Measurements from ENCODE around the gene ZFAND3. TPM values are rescaled to one million over a fixed set of nuclear protein-coding genes. Genes with fewer than 3 reads are reported as not detected.
A peak's percentile ranks its signal among the peaks of the same experiment; 100 is the strongest.

ZFAND3 gene
- total RNA-seq, 1 donor from 2014 or later: 81.8 TPM

- Histone ChIP-seq H3K4me3 (no peak overlapping the region), H3K4me1 (peaks cover 63% of the 10 kb centered on the region), H3K9me3 (replicated peaks) (no peaks in the 10 kb centered on the region), H3K27me3 (ENCODE audit: low read depth) (no peaks in the 10 kb centered on the region), H3K36me3 (no peaks in the 10 kb centered on the region), H3K27ac (replicated peaks) (peak overlapping the region; percentile 1)
- DNase-seq: no peak
- intact Hi-C loops (cut with micrococcal nuclease): no loop called here
- peak; percentile 36 for TF ChIP-seq CTCF (IDR thresholded peaks at IDR 0.05; ENCODE audit: borderline replicate concordance)
Measured at GRCh38 chr6:38068854-38069590, 249.5 kb downstream of the ZFAND3 start.

GRCh38 chr6:38077488-38078030, 258.0 kb downstream of the ZFAND3 start:
- Histone ChIP-seq H3K36me3 (no peaks in the 10 kb centered on the region), H3K4me3 (no peak overlapping the region), H3K4me1 (peaks cover 33% of the 10 kb centered on the region), H3K9me3 (replicated peaks) (no peaks in the 10 kb centered on the region), H3K27me3 (ENCODE audit: low read depth) (no peaks in the 10 kb centered on the region), H3K27ac (replicated peaks) (no peak overlapping the region)
- intact Hi-C loops (cut with micrococcal nuclease): no loop called here
- TF ChIP-seq CTCF (IDR thresholded peaks at IDR 0.05; ENCODE audit: borderline replicate concordance): no peak
- DNase-seq: no peak

- H3K4me3 ChIP-seq: no peak overlapping the region
- H3K27ac ChIP-seq (replicated peaks): no peak overlapping the region
- H3K4me1 ChIP-seq: peaks cover 22% of the 10 kb centered on the region
- no peak for TF ChIP-seq CTCF (IDR thresholded peaks at IDR 0.05; ENCODE audit: borderline replicate concordance)
- no peaks in the 10 kb centered on the region for H3K36me3 ChIP-seq
- H3K9me3 ChIP-seq (replicated peaks): no peaks in the 10 kb centered on the region
- H3K27me3 ChIP-seq (ENCODE audit: low read depth): no peaks in the 10 kb centered on the region
- no peak for DNase-seq
- intact Hi-C loops (cut with micrococcal nuclease): no loop called here
Measured at GRCh38 chr6:38078671-38079070, 259.1 kb downstream of the ZFAND3 start.

- peaks cover 21% of the 10 kb centered on the region for H3K4me1 ChIP-seq
- no peaks in the 10 kb centered on the region for H3K27me3 ChIP-seq (ENCODE audit: low read depth)
- no peak overlapping the region for H3K4me3 ChIP-seq
- H3K36me3 ChIP-seq: no peaks in the 10 kb centered on the region
- H3K27ac ChIP-seq (replicated peaks): no peak overlapping the region
- no peaks in the 10 kb centered on the region for H3K9me3 ChIP-seq (replicated peaks)
- no peak for TF ChIP-seq CTCF (IDR thresholded peaks at IDR 0.05; ENCODE audit: borderline replicate concordance)
- intact Hi-C loops (cut with micrococcal nuclease): no loop called here
- DNase-seq: no peak
Measured at GRCh38 chr6:38079107-38079506, 259.6 kb downstream of the ZFAND3 start.

GRCh38 chr6:38079537-38079936, 260.0 kb downstream of the ZFAND3 start:
- intact Hi-C loops (cut with micrococcal nuclease): no loop called here
- no peak for TF ChIP-seq CTCF (IDR thresholded peaks at IDR 0.05; ENCODE audit: borderline replicate concordance)
- no peaks in the 10 kb centered on the region for H3K9me3 ChIP-seq (replicated peaks)
- H3K27ac ChIP-seq (replicated peaks): no peak overlapping the region
- H3K27me3 ChIP-seq (ENCODE audit: low read depth): no peaks in the 10 kb centered on the region
- no peak for DNase-seq
- H3K4me3 ChIP-seq: no peak overlapping the region
- peaks cover 21% of the 10 kb centered on the region for H3K4me1 ChIP-seq
- no peaks in the 10 kb centered on the region for H3K36me3 ChIP-seq
